ENCODE results near the gene CSF3. TPM values are rescaled to one million over a fixed set of nuclear protein-coding genes. Genes with fewer than 3 reads are reported as not detected.
"Not testable (repeated sequence)": the region's sequence is repeated elsewhere in the genome, so short reads cannot be mapped to it uniquely, and the experiment has no call there.

CSF3 gene
- polyA plus RNA-seq, 3 donors = not detected

GRCh38 chr17:39994448-39994847 is 20.8 kb upstream of the CSF3 start:
- no peak for DNase-seq (ENCODE audit: extremely low read depth in 1 of 11, low read depth in 9 of 11, low spot score in 4 of 11)

GRCh38 chr17:39995438-39995837 is 19.8 kb upstream of the CSF3 start:
- no peak for DNase-seq (ENCODE audit: extremely low read depth in 1 of 11, low read depth in 9 of 11, low spot score in 4 of 11)

DNA sequence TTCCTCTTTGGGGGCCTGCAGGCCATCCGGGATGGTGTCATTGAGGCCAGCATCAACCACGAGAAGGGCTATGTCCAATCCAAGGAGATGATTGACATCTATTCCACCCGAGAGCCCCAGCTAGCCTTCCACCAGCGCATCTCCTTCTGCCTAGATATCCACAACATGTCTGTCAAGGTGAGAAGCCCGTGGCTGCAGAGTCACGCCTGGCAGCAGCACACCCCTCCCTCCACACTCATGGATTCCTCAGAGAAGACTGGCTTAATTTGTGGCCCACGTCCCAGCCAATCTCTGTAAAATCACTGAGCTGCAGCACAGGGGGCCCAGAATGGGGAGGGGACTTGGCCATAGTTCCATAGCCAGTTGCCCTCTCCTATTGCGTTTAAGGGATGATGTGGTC is 19.1 kb upstream of the CSF3 start:
- DNase-seq (ENCODE audit: extremely low read depth in 1 of 11, low read depth in 9 of 11, low spot score in 4 of 11) = no peak

DNA sequence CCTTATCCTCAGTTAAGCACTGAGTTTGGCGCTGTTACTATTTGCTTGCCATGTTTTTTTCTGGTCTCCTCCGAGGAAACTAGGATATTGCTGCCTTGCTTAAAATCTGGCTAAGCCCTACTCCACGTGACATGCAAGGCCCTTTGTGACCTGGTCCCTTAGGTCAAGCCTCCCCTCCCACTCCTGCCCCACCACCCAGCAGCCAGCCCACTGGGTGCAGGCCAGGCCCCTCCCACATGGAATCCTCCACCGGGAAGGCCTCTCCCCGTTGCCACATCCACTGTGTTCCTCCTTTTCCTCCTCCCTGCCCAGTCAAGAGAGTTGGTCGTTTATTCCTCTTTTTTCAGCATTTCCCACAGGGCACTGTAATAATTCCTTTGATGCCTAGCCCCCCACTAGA is 18.4 kb upstream of the CSF3 start:
- no peak for DNase-seq (ENCODE audit: extremely low read depth in 1 of 11, low read depth in 9 of 11, low spot score in 4 of 11)

DNA sequence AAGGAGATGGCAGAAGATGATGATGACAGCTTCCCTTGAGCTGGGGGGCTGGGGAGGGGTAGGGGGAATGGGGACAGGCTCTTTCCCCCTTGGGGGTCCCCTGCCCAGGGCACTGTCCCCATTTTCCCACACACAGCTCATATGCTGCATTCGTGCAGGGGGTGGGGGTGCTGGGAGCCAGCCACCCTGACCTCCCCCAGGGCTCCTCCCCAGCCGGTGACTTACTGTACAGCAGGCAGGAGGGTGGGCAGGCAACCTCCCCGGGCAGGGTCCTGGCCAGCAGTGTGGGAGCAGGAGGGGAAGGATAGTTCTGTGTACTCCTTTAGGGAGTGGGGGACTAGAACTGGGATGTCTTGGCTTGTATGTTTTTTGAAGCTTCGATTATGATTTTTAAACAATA is 17.7 kb upstream of the CSF3 start:
- no peak for DNase-seq (ENCODE audit: extremely low read depth in 1 of 11, low read depth in 9 of 11, low spot score in 4 of 11)

GRCh38 chr17:39999067-39999466 is 16.2 kb upstream of the CSF3 start:
- DNase-seq (ENCODE audit: extremely low read depth in 1 of 11, low read depth in 9 of 11, low spot score in 4 of 11) = no peak

DNA sequence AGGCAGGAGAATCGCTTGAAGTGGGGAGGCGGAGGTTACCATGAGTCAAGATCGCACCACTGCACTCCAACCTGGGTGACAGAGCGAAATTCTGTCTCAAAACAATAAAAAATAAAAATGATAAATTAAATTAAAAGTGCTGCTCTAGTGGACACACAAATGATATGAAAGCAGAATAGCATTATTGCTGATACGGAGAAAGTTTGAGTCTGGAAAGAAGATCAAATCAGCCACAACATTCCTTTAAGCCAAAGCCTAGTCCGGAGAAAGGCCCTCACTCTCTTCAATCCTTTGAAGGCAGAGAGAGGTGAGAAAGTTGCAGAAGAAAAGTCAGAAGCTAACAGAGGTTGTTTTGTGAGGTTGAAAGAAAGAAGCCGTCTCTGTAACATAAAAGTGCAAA is 15.1 kb upstream of the CSF3 start:
- DNase-seq (ENCODE audit: extremely low read depth in 1 of 11, low read depth in 9 of 11, low spot score in 4 of 11) = no peak

DNA sequence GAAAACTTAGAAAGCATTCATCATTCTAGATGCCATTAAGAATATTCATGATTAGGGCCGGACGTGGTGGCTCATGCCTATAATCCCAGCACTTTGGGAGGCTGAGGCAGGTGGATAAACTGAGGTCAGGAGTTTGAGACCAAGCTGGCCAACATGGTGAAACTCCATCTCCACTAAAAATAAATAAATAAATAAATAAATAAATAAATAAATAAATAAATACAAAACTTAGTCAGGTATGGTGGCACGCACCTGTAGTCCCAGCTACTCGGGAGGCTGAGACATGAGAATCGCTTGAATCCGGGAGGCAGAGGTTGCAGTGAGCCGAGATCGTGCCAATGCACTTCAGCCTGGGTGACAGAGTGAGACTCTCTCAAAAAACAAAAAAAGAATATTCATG is 13.9 kb upstream of the CSF3 start:
- not testable (repeated sequence) for DNase-seq (ENCODE audit: extremely low read depth in 1 of 11, low read depth in 9 of 11, low spot score in 4 of 11)

DNA sequence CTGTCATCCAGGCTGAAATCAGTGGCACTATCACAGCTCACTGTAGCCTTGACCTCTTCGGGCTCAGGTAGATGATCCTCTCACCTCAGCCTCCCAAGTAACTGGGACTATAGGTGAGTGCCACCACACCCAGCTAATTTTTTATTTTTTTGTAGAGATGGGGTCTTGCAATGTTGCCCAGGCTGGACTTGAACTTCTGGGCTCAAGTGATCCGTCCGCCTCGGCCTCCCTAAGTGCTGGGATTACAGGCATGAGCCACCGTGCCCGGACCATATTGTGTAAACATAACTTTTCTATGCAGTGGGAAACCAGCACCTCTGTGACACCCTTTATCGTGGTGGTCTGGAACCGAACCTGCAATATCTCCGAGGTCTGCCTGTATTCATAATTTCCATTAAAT is 11.2 kb upstream of the CSF3 start:
- no peak for DNase-seq (ENCODE audit: extremely low read depth in 1 of 11, low read depth in 9 of 11, low spot score in 4 of 11)

GRCh38 chr17:40004712-40005111 is 10.5 kb upstream of the CSF3 start:
- DNase-seq (ENCODE audit: extremely low read depth in 1 of 11, low read depth in 9 of 11, low spot score in 4 of 11) = no peak

DNA sequence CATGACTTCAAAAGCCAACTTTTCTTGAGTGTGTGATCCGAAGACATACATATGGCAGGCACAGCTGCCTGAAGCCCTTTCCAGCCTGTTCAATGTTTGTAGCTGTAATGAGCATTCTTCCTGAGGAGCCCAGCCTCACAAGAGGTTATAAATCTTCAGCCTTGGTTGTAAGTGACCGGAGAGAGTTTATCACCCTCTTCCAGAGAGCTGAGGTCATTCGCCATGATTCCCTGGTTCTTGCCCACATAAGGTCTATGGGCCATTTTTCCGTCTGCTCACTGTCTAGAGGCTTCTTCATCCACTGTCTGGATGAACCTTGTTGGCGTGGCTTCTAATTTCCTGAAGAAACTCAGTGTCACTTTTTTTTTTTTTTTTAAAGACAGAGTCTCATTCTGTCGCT is 9.7 kb upstream of the CSF3 start:
- DNase-seq (ENCODE audit: extremely low read depth in 1 of 11, low read depth in 9 of 11, low spot score in 4 of 11) = no peak

DNA sequence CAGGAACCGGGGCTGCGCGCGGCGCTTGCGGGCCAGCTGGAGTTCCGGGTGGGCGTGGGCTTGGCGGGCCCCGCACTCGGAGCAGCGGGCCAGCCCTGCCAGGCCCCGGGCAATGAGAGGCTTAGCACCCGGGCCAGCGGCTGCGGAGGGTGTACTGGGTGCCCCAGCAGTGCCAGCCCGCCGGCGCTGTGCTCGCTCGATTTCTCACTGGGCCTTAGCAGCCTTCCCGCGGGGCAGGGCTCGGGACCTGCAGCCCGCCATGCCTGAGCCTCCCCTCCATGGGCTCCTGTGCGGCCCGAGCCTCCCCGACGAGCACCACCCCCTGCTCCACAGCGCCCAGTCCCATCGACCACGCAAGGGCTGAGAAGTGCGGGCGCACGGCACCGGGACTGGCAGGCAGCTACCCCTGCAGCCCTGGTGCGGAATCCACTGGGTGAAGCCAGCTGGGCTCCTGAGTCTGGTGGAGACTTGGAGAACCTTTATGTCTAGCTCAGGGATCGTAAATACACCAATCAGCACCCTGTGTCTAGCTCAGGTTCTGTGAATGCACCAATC is 4.2 kb upstream of the CSF3 start:
- DNase-seq (ENCODE audit: extremely low read depth in 1 of 11, low read depth in 9 of 11, low spot score in 4 of 11) = not testable (repeated sequence)

DNA sequence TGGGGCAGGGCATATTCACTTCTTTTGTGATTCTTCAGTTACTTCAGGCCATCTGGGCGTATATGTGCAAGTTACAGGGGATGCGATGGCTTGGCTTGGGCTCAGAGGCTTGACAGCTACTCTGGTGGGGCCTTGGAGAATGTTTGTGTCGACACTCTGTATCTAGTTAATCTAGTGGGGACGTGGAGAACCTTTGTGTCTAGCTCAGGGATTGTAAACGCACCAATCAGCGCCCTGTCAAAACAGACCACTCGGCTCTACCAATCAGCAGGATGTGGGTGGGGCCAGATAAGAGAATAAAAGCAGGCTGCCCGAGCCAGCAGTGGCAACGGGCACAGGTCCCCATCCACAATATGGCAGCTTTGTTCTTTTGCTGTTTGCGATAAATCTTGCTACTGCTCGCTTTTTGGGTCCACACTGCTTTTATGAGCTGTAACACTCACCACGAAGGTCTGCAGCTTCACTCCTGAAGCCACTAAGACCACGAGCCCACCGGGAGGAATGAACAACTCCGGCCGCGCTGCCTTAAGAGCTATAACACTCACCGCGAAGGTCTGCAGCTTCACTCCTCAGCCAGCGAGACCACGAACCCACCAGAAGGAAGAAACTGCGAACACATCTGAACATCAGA is 3.1 kb upstream of the CSF3 start:
- DNase-seq (ENCODE audit: extremely low read depth in 1 of 11, low read depth in 9 of 11, low spot score in 4 of 11) = not testable (repeated sequence)

DNA sequence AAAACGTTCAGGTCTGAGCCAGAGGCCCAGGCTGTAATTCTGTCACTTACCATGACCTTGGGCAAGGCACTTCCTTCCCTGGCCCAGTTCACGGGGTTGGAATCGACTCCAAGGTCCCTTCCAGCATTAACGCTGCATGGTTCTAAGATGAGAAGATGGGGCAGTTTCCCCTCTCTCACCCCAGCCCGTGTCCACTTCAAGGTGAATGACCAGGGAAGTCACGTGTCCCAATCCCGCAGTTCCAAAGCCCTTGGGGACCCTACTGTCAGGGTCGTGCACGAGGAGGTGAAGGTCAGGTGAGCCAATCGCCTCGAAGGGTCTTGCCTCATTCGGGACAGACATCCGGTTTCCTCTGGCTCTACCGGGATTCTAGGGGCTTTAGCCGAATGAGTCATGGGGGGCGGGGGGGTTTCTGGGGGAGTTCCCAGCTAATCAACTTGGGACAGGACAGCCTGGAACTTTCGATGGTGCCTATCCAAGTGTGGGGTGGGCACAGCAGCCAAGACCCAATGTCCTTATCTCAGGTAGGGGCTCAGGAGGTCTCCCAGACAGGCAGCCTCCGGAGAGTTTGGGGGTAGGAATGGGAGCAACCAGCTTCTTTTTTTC is 762 bp upstream of the CSF3 start:
- no peak for DNase-seq (ENCODE audit: extremely low read depth in 1 of 11, low read depth in 9 of 11, low spot score in 4 of 11)

DNA sequence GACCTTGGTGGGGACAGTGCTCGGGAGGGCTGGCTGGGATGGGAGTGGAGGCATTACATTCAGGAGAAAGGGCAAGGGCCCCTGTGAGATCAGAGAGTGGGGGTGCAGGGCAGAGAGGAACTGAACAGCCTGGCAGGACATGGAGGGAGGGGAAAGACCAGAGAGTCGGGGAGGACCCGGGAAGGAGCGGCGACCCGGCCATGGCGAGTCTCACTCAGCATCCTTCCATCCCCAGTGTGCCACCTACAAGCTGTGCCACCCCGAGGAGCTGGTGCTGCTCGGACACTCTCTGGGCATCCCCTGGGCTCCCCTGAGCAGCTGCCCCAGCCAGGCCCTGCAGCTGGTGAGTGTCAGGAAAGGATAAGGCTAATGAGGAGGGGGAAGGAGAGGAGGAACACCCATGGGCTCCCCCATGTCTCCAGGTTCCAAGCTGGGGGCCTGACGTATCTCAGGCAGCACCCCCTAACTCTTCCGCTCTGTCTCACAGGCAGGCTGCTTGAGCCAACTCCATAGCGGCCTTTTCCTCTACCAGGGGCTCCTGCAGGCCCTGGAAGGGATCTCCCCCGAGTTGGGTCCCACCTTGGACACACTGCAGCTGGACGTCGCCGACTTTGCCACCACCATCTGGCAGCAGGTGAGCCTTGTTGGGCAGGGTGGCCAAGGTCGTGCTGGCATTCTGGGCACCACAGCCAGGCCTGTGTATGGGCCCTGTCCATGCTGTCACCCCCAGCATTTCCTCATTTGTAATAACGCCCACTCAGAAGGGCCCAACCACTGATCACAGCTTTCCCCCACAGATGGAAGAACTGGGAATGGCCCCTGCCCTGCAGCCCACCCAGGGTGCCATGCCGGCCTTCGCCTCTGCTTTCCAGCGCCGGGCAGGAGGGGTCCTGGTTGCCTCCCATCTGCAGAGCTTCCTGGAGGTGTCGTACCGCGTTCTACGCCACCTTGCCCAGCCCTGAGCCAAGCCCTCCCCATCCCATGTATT is 1.1 kb downstream of the CSF3 start:
- DNase-seq (ENCODE audit: extremely low read depth in 1 of 11, low read depth in 9 of 11, low spot score in 4 of 11) = no peak

GRCh38 chr17:40017422-40018080 is 2.3 kb downstream of the CSF3 start:
- DNase-seq (ENCODE audit: extremely low read depth in 1 of 11, low read depth in 9 of 11, low spot score in 4 of 11) = no peak

- no peak for DNase-seq (ENCODE audit: extremely low read depth in 1 of 11, low read depth in 9 of 11, low spot score in 4 of 11)
These were observed 3.2 kb downstream of the CSF3 start for GRCh38 chr17:40018211-40019121.

Measured in renal cortex interstitium (tissue), 11 donors.